ENCODE data around the gene PWWP2B. TPM values are rescaled to one million over a fixed set of nuclear protein-coding genes. Genes with fewer than 3 reads are reported as not detected.

Gene PWWP2B
- total and polyA plus RNA-seq, 2 of the 13 experiments (the other 11 are each of a cell fraction or from before 2014, with no cell fraction given), result 2.3 to 4.7 TPM

DNA sequence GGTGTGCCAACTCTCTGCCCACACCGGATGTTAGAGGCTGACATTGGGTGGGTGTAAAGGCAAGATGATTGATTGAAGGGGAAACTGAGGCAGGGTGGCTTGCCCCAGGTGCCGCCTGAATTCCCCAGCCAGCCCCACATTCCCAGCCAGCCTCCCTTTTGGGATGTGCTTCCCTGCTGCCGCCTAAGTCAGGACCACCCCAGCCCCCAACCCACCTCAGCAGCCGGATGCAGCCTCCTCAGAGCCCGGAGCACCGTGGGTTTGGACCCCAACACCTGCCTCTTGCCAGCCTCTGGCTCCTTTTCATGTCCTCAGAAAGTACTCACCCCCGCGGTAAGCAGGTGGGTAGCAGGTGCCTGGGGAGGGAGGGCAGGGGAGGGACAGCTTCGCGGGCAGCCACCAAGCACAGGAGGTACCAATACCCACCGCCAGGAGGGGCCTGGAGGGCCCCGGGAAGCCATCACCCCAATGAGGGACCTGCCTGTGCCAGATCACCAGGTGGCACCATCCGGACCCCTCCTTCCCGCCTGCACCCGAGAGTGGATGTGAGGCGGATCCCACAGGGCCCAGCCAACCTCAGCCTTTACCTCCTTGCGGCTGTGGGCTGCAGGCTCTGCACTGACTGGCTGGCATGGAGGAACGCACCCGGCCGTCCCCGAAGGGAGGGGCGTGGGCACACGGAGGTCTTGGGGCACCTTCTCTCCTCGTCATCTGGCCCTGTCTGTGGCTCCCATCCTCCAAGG is 60.5 kb downstream of the PWWP2B start (continued):
- TF ChIP-seq ZBTB7A (CRISPR knock-in tag; IDR thresholded peaks at IDR 0.05), result no peak

DNA sequence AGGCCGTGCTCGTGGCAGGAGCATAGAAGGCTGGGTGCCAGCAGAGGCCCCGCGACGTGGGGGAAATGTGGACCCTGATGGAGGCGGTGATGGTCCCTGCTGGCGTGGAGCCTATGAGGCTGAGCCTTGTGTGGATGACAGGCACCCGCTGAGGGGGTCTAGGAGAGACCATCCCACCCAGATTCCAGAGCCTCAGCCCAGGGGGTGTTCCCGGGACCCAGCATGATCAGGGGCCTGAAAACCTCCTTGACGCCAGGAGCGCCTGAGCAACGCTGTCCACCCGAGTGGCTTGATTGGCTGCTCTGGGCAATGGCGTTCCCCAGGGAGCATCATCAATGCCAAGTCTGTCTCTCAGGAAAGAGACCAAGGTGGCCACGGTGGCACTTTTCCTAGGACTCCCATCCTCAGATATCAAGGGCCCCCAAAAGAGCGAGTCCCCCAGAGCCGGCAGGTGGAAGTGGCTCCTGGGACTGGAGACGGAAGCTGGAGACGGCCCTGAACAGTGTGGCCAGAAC is 61.1 kb downstream of the PWWP2B start:
- no TSS peak for BruUV-seq (replicated peaks)
- intact Hi-C loops (cut with micrococcal nuclease; ENCODE audit: unreplicated experiment) (loop anchor here (1.0 to 5.0 kb wide), 3 partner anchors 59 to 180 kb away; no protein-coding TSS in a partner anchor), in situ Hi-C loops (cut with HindIII; ENCODE audit: extremely low pct_ligation_motif_present, low pct_unique_long_range_greater_than_20kb) (loop anchor here (5.0 kb wide), 2 partner anchors 79 to 119 kb away; partner anchors contain the start of gene INPP5A)
- Histone ChIP-seq H3K27me3 (ENCODE audit: control insufficient read depth in 1 of 2, insufficient read depth in 2 of 2, low read length in 2 of 2) (peaks cover 11 to 28% of the 10 kb centered on the region in 2 experiments; a peak in 4 of 5 replicates), H3K79me2 (ENCODE audit: insufficient read depth, low read length) (no peaks in the 10 kb centered on the region), H3K27ac (ENCODE audit: extremely low read length, insufficient read depth, low read length) (no peak overlapping the region), H3K4me1 (ENCODE audit: insufficient read depth, low read length) (peaks cover 69% of the 10 kb centered on the region), H3K9me3 (ENCODE audit: low read length) (no peaks in the 10 kb centered on the region), H3K9ac (ENCODE audit: insufficient read depth, low read depth, low read length) (no peak overlapping the region), H2AFZ (ENCODE audit: low read length) (no peak overlapping the region), H3K4me2 (ENCODE audit: low read depth, low read length) (no peak overlapping the region), H3K36me3 (replicated peaks in 1 of 2; ENCODE audit: control insufficient read depth in 1 of 2, insufficient read depth in 2 of 2, low read length in 2 of 2) (no peaks in the 10 kb centered on the region), H3K4me3 (replicated peaks in 1 of 3; ENCODE audit: insufficient read depth in 1 of 3, low read depth in 2 of 3, low read length in 3 of 3) (no peak overlapping the region), H4K20me1 (ENCODE audit: insufficient read depth, low read length) (no peaks in the 10 kb centered on the region)
- TF ChIP-seq ZNF335 (CRISPR knock-in tag; IDR thresholded peaks at IDR 0.05), result no peak
- no peak for TF ChIP-seq ZNF737 (CRISPR knock-in tag; IDR thresholded peaks at IDR 0.05; ENCODE audit: borderline replicate concordance)
- TF ChIP-seq ZNF790 (CRISPR knock-in tag; IDR thresholded peaks at IDR 0.05; ENCODE audit: borderline replicate concordance), result no peak
- TF ChIP-seq ZNF710 (CRISPR knock-in tag; IDR thresholded peaks at IDR 0.05; ENCODE audit: borderline replicate concordance), result no peak
- TF ChIP-seq IKZF4 (CRISPR knock-in tag; IDR thresholded peaks at IDR 0.05; ENCODE audit: borderline replicate concordance, low read depth, not compliant biosample characterization), result no peak
- TF ChIP-seq MIXL1 (CRISPR knock-in tag; IDR thresholded peaks at IDR 0.05), result no peak
- no peak for TF ChIP-seq MBD4 (IDR thresholded peaks at IDR 0.05; ENCODE audit: borderline replicate concordance, low read length)
- no peak for TF ChIP-seq KLF6 (CRISPR knock-in tag; IDR thresholded peaks at IDR 0.05)
- no peak for TF ChIP-seq ZNF333 (CRISPR knock-in tag; IDR thresholded peaks at IDR 0.05; ENCODE audit: borderline replicate concordance)
- TF ChIP-seq BRD4 (CRISPR knock-in tag; IDR thresholded peaks at IDR 0.05), result no peak
- TF ChIP-seq PITX1 (CRISPR knock-in tag; IDR thresholded peaks at IDR 0.05), result no peak
- no peak for TF ChIP-seq ZNF577 (CRISPR knock-in tag; IDR thresholded peaks at IDR 0.05; ENCODE audit: borderline replicate concordance, low read depth)
- no peak for TF ChIP-seq CENPBD1 (CRISPR knock-in tag; IDR thresholded peaks at IDR 0.05; ENCODE audit: borderline replicate concordance, low read depth)
- no peak for TF ChIP-seq RARG (CRISPR knock-in tag; IDR thresholded peaks at IDR 0.05; ENCODE audit: low read depth)
- TF ChIP-seq FOXK1 (CRISPR knock-in tag; IDR thresholded peaks at IDR 0.05; ENCODE audit: borderline replicate concordance, low read depth), result no peak
- no peak for TF ChIP-seq CBX1 (IDR thresholded peaks at IDR 0.05; ENCODE audit: low read depth)
- TF ChIP-seq NFIC (IDR thresholded peaks at IDR 0.05; ENCODE audit: low read length), result no peak
- no peak for TF ChIP-seq POGZ (CRISPR knock-in tag; IDR thresholded peaks at IDR 0.05)
- no peak for TF ChIP-seq ETV5 (CRISPR knock-in tag; IDR thresholded peaks at IDR 0.05; ENCODE audit: borderline replicate concordance)
- no peak for TF ChIP-seq NKX3-1 (CRISPR knock-in tag; IDR thresholded peaks at IDR 0.05)
- CTCF ChIA-PET (ENCODE audit: low intra/inter-chr PET ratio, low total read pairs), result interaction anchor here (1.0 to 3.9 kb wide), 4 partner anchors 117 to 182 kb away, joined by 3 to 54 read pairs (median 7); no protein-coding TSS in a partner anchor
- no peak for FAIRE-seq
- ATAC-seq, result no peak
- 0% methylated on average over 1 of the region's 19 CpGs for WGBS (ENCODE audit: low lambda C conversion rate)
- POLR2A ChIA-PET, result no interaction called here
- DNase-seq (ENCODE audit: low spot score), result no peak
